GM18520 (cell line): ENCODE results near the gene RAP1A.
"Not testable (repeated sequence)": the region's sequence is repeated elsewhere in the genome, so short reads cannot be mapped to it uniquely, and the experiment has no call there.

Experiments used
- ATAC-seq: cut with Tn5 transposase; IDR thresholded peaks from one replicate; pipeline ENCODE4 v1.9.1; 2021; ENCODE audit not compliant: unreplicated experiment

RAP1A gene

DNA sequence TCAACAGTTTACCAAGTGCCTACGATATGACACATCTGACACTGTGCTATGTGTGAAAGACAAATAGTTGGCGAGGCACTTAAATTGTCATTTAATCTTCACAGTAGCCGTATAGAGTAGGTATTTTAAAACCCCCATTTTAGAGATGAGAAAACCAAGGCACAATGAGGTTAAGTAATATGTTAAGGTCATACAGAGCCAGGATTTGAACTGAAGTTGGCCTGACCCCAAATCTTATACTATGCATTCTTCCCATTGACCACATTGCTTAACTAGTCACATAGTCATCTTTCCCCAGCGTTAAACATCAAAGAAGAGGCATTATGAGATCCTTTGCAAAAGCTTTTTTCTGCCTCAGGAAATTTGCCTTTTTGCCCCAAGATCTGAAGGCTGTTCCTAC, 115.7 kb downstream of the RAP1A start:
- no peak for ATAC-seq

DNA sequence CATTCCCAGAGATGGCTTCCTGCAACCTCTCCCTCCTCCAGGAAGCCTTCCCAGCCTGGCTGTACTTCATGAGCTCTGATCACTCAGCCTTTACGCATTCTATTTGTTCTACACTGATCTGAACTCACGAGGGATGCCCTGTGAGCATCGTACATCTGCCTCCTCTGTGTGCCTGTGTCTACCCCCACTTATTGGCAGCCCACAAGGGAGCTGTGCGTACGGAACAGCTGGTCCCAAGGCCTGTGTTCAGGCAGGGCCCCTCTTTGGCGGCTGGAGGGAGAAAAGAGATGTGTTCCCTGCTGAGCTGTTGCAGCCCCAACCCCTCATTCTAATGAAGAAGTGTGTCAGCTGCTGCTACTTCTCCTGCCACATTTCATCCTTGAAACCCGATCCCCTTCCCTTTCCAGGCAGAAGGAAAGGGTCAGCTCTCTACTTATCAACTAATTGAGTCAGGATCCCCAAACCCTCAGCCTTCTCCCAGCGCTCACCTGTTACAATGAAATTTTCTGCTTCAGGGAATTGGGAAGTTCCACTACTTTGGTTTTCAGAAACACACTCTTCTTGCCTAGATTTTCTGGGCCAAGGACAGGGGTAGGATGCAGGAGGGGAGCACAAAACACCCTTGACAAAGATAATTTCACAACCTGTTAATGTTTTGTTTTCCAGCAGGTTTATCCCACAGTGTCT, 116.4 kb downstream of the RAP1A start:
- ATAC-seq: no peak

DNA sequence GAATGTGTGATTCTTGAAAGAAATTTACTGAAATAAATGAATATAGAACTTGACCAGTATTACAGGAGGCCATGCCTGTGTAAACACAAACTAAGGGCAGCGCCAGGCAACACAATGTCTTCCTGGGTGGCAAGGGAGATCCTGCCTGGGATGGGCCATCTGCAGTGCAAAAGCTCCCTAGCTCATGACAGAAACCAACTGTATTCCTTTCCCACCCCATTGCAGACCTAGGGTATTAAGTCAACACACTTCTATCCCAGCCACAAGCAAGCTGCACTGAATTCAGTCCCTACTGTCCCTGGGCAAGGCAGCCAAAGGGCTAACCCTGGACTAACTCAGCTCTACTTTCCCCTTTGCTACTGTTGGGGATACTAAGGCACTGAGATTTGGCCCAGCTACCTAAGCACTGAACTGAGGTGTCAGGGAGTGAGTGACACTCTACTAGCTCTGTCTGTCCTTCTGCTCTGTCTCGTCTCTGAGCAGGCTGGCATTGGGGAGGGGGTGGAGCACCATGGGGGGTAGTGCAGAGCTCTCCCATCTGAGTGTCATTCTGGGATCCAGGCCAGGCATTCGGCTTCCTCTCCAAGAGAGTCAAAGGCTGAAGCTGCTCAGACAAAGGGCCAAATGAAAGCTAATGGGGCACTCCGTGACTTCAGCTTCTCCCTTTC, 117.1 kb downstream of the RAP1A start:
- ATAC-seq: no peak

DNA sequence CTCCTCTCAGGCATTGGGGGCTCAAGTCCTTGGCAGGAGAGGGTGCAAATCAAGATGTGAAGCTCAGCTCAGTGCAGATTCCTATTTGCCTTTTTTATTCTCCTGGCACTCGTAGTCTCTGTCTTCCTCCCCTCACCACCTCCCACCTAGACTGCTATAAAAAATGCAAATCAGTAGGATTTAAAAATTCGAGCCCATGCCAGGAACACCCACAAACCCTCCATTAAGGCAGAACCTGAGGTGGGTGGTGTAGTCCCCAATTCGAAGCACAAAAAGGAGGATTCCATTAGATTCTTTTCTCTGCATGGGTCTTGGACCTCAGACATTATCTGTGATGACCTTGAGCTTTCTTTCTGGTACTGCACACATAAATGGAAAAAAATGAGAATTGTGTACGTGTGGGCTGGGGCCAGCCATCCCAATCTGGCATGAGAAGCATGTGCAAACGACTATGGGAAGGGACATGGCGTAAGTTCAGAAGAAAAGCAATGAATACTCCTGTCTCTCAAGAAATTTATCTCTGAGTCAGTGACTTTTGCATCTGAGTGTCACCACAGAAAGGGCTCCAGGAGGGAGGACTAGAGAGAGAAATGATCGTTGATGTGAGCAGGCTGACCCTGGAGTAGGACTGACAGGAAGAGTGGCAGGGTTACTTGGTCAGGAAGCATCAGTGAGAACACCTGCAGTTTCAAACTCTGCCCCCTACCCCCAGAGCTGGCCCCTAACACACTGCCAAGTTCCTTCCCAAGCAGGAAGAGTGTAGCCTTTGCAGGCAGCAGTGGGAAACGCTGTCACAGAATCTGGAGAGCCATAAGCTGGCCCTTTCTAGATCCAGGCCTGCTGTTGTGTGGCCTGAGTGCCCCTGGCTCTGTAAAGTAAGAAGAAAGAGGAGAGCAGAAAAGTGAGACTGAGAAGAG, 117.9 kb downstream of the RAP1A start:
- no peak for ATAC-seq

DNA sequence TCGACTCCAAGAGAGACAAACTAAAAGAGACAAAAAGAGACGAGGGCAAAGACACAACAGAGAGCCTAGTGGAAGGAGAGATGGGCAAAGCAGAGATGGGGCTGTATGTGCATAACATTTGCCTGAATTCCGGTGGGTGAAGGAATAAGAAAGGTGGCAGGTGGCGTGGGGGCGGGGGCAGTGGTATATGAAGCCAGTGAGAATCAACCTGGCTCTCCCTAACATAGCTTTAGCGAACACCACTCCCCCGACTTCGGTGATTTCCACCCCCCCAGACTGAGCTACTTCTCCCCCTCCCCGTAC, 118.5 kb downstream of the RAP1A start:
- no peak for ATAC-seq

DNA sequence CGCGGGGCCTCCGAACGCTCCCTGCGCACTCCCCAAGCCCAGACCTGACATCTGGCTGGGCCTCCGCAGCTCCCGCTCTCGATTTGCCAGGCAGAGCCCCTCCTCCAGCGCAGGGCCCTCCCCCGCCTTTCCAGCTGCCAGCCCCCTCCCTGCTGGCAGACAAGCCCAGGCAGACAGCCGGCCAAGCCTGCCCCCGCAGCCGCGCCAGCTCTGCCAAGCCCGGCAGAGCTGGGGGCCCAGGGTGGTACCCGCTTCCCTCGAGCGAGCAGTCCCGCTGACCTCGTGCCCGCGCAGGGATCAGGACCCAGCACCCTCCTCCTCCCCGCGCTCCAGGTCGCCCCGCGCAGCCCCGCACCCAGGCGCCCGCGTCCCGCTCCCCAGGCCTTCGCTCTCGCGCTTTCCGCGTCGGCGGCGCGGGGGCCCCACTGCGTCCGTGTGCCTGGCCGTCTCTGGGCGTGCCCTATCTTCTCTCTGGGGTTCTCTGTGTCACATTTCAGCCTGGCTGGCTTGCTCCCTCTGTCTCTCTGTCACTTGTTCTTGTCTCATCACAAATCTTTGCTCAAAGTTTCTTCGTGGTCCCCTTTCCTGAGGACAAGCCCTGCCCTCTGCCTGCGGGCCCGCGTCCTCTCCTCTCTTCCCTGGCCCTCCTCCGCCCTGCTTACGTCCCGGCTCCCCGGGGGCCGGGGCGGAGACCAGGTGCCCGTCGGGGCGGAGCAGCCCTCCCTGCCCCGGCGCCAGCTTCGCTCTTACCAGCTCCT, 119.0 kb downstream of the RAP1A start:
- peak; percentile 30 for ATAC-seq

DNA sequence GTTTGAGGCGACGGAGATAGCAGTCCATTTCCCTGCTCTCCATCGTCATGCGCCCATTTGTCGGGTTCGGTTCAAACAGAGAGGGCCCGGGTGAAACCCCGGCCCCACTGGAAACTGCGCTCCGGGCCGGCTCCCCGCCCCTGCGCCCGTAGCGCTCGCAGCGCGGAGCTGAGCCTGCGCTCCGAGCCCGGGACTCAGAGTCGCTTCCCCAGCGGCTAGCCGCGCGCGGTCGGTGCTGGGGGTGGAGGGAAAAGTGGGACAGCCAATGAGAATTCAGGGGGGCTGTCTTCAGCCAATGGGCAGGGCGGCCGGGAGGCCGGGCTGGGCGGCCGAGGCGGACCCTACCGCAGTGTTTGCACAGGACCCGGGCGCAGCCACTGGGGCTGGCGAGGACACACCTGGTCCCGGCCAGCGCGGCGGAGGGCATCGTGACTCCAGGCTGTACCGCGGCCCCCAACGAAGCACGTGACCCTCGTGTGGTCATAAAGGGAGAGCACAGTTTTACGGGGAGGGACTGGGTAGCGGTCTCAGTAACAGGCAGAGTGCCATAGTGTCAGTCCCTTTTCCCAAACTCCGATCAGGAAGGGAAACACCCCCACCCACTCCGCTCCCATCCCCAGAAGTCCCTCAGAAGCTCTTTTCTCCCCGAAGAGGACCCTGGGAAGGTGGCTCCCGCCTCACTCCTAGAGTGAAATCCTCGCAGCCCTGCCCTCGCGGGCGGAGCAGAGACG, 119.8 kb downstream of the RAP1A start, which contains the start of gene INKA2:
INKA2 (minus strand) TSS at position 202 of the 731 bp plus-strand sequence; CDS start at position 49, 153 bp downstream.
- ATAC-seq: peak; percentile 81

DNA sequence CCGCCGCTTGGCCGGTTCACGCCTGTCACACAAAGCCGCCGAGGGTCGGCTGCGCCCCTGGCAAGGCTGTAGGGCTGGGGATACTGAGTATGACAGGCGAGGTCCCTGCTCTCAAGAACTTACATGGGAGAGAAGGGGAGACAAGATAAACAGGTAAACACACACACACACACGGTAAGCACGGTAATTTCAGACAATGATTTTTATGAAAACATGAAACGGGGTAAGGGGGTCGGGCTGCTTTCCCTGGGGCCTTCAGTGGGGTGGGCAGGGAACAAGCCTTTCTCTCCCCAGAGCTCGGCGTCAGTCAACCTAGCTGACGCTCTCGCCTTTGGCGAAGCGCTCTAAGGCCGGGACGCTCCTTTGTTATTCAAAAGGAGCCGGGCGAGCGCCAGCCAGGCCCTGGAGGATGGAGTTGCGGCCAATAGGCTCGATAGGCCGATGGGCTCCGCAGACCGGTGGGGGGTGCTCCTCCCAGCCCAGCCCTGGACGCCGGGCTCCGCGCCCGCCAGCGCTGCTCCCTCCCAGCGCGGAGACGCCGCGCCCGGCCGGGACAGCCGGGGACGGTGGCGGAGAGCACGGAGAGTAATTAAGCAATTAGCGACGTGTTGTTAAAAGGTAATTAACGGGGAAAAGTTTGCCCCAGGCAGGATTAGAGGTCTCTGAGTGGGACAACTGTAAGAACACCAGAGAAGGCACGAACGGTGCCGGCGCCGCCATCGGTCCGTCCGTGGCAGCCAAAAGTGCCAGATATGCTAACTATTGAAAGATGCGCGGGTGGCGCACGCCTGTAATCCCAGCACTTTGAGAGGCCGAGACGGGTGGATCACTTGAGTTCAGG, 120.6 kb downstream of the RAP1A start:
- ATAC-seq: no peak

DNA sequence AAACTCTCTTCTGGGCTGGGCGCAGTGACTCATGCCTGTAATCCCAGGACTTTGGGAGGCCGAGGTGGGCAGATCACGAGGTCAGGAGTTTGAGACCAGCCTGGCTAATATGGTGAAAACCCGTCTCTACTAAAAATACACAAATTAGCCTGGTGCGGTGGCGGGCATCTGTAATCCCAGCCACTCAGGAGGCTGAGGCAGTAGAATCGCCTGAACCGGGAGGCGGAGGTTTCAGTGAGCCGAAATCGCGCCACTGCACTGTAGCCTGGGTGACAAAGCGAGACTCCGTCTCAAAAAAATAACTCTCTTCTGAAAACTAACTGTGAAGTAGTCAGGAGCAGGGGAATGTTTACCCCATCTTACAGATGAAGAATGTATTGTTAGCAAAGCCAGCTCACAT, 122.7 kb downstream of the RAP1A start:
- not testable (repeated sequence) for ATAC-seq

DNA sequence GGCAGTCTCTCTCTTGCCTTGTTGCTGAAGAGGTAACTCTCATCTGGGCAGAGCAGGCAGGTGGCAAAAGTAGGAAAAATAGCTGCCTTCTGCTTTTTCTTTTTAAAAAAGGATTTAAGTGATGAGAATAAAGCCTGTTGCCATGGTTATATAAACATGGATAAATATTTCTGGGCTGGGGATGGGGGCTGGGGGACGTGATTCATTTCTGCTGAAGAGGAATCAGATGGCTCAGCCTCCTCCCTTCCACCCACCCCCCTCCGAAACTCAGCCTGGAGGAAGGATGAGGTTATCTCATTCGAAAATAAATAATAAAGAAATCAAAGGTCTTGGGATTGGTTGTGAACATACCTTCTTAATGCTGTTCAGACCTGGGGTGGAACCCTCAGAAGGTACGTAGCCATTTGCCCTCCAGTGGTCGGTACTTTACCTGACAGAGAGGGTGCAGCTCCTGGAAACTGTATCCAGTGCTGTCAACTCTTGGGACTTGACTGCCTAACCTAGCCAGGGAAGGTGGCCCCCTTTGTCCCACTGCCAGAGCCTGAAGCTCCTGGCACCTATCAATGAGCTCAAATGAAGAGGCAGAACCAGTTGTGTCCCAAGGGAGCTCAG, 123.5 kb downstream of the RAP1A start:
- no peak for ATAC-seq

DNA sequence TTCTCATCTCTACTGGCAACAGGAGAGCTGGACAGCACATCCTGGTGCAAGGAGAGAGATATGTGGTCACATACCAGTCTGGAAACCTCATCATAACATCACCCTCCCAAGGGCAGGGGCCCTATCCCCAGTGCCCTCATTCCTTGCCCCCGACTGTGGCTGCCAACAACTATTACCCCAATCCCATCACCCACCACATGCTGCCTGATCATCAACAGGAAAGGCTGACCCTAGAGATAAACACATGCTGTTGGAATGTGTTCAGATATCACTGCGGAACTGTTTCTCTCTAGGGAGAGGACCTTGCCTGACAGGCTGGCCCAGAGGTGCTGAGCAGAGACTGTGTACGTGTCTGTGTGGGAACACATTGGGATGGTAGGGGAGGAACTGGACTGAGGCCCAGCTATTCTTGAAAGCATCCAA, 124.1 kb downstream of the RAP1A start:
- ATAC-seq: no peak

DNA sequence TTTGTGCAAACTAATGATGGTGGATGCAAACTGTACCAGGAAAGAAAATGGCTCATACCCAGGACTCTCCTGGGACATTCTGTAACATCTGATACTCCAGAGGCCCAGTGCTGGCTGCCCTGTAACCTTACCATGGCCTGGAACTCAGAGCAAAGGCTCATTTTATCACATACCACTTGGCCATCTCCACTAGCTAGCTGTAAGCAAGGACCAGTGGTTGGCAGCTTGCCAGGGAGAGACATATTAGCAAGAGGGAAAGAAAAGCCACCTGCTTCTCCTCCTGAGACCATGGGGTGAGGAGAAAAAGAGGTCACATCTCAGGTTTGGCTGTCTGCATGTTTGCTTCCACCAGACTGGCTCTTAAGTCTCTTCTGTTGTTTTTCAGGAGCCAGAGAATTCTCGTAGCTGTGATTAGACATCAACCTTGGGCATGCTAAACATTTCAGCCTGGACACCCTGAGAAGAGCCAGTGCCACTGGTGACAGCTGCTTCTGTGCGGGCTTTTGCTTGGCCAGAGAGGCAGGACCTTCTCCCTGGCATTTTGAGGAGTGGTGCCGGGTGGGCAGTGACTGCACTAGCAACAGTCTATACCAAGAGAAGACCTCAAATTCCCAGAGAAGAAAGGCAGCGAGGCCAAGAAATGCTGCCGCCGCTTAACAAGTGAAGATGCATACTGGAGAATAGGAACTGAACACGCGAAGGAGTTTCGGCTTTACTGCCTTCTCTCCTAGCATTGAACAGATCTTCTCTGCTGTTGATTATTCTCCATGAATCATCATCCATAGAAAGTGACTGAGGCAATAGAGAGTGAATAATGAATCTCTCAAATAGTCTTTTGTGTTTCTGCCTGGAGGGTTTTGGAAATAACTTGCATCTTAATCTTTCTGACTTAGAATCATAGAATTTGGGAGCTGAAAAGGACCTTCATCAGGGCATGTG, 126.4 kb downstream of the RAP1A start:
- ATAC-seq: no peak

DNA sequence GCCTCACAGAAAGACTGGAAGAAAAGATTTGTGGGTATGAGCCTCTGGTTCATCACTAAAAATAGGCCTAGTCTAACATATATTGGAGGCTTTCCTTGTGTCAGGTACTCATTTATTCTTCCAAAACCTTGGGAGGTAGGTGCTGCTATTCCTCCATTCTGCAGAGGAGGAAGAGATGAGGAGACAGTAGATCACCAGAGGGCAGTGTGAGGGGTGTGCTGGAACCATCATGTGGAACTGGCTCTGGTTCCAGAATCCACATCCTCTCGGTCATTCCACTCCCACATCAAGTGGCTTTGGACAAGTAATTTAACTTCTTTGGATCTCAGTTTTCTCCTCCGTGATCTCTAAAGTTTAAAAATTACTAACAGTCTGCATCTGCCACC, 127.0 kb downstream of the RAP1A start:
- no peak for ATAC-seq

DNA sequence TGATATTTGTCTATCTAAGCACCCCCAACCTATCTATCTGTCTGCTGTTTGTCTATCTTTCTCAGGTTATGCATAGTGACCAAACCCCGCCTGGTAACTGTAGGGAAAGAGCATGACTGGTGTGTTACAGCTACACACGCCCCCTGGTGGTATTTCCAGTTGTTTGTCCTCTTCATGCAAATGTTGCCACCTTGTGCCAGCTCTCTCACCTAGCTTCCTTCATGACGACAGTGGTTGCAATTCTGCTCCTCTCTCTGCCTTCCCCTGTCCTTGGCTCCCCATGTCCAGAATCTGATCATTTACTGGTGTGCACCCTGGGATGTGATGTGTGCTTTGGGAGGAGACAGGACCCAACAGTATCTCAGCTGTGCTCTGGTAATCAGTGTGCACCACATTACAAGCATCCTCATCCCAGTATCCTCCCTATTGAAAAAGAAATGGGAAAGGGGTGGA, 127.7 kb downstream of the RAP1A start:
- ATAC-seq: no peak

DNA sequence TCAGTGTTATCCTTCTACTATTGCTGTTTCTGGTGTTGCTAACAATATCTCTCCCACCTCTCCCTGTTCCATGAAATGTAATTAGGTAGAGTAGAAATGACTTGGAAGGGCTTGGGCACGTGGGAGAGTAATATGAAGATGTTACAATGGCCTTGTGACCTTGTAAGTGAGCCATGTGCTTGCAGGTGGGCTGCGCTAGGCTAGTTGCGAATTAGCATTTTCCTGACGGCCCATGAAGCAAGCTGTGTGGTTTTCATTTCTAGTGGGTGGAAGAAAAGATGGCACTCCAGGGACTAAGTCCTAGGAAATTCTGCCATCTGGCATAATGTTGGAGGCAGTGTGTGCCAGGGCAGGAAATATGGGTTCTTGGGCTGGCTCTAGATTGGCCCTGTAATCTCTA, 128.4 kb downstream of the RAP1A start:
- ATAC-seq: no peak

DNA sequence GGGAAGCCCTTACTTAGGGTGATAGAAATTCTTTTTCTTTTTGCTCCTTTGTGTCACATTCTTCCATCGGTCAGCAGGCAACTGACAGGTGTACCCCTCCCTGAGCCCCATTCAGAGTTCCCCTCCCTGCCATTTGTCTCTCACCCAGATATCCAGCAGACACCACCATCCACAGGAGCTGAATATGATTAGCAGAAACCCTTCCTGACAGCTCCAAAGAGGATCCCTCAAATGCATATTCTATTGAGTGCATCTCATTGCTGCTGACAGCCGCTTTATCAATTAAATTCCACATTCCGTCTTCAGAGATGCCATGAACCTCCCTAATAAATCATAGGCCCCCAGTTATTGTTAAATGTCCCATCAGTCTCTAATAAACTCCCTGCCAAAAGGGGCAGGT, 130.0 kb downstream of the RAP1A start:
- no peak for ATAC-seq

DNA sequence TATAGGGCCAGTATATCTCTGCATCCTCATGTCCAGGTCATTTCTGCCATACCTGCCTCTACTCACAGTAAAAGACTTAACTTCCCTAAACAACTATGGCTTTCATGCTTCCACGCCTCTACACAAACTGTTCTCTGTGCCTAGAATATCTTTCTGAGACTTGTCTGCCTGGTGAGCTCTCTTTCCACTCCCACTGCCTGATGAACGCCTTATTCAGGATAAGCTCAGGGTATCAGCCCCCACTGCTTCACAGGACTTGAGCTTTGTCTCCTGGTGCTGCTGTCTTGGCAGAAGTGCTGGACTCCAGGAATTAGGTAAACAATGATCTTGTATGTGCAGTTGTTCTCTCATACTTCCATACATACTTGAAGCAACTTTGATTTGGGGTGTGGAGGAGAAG, 131.3 kb downstream of the RAP1A start:
- ATAC-seq: no peak
